ENCODE data around the gene EFNA4. TPM values are rescaled to one million over a fixed set of nuclear protein-coding genes. Genes with fewer than 3 reads are reported as not detected.
"Not testable (repeated sequence)": the region's sequence is repeated elsewhere in the genome, so short reads cannot be mapped to it uniquely, and the experiment has no call there.

Gene EFNA4
- total RNA-seq, 6 experiments from 2014 or later: 3.6 to 5.6 (median 4.8) TPM

DNA sequence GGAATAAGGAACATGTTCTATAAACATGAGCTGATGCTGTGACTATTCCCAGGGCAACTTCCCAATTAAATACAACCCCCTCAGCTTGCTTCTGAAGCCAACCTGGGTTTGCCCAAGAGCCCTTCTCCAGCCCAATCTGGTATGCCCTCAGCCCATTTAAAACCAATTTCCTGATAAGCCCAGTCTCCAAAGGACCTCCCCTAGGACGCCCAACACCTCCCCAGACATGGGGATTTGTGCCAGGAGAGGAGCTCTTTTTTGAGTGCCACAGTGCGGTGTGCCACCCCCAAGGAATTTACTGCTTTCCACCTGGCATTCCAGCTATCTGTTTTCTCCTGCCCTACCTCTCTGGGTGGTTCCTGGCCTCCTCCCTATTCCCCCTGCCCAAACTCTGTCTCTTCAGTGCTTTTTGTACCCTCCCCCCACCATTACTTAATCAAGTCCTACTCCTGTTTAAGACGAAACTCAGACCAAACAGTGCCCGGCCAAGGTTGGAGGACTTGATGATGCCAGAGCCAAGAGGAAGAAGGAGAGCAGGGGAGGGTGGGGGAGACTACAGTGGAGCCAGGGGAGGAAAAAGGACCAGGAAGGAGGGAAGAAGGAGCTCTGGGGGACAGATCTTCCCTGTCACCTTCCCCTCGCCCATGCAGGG lies 52.7 kb downstream of the EFNA4 start:
- Mint-ChIP-seq H3K4me1 (ENCODE audit: low read depth) (no peaks in the 10 kb centered on the region), H3K9me3 (no peaks in the 10 kb centered on the region), H3K36me3 (ENCODE audit: low read depth) (no peaks in the 10 kb centered on the region), H3K27ac (no peak overlapping the region), H3K4me3 (no peak overlapping the region), H3K27me3 (ENCODE audit: insufficient read depth) (peaks cover 46% of the 10 kb centered on the region)
- no peak for DNase-seq
- TF ChIP-seq, protein P1, sequence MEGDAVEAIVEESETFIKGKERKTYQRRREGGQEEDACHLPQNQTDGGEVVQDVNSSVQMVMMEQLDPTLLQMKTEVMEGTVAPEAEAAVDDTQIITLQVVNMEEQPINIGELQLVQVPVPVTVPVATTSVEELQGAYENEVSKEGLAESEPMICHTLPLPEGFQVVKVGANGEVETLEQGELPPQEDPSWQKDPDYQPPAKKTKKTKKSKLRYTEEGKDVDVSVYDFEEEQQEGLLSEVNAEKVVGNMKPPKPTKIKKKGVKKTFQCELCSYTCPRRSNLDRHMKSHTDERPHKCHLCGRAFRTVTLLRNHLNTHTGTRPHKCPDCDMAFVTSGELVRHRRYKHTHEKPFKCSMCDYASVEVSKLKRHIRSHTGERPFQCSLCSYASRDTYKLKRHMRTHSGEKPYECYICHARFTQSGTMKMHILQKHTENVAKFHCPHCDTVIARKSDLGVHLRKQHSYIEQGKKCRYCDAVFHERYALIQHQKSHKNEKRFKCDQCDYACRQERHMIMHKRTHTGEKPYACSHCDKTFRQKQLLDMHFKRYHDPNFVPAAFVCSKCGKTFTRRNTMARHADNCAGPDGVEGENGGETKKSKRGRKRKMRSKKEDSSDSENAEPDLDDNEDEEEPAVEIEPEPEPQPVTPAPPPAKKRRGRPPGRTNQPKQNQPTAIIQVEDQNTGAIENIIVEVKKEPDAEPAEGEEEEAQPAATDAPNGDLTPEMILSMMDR (IDR thresholded peaks at IDR 0.05): no peak

DNA sequence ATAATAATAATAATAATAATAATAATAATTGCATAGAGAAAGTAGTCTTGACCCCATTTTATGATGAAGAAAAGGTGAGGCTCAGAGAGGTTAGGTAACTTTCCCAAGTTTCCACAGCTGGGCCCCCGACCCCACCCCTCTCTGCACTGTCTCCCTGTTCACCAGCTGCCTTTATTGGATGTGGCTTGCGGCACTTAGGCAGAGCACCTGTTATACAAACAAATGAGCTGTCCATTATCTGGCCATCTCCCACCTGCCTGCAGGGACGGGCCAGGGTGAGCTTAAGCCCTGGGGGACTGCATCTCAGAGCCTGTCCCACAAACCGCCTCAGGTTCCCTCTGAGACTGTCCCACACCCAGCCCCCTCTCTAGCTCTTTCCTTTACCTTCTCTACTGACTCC lies 54.1 kb downstream of the EFNA4 start:
- DNase-seq: no peak
- TF ChIP-seq, protein P1 (IDR thresholded peaks at IDR 0.05): no peak
- Mint-ChIP-seq H3K36me3 (ENCODE audit: low read depth) (no peaks in the 10 kb centered on the region), H3K27ac (no peak overlapping the region), H3K9me3 (no peaks in the 10 kb centered on the region), H3K27me3 (ENCODE audit: insufficient read depth) (peaks cover 52% of the 10 kb centered on the region), H3K4me1 (ENCODE audit: low read depth) (no peaks in the 10 kb centered on the region), H3K4me3 (no peak overlapping the region)

DNA sequence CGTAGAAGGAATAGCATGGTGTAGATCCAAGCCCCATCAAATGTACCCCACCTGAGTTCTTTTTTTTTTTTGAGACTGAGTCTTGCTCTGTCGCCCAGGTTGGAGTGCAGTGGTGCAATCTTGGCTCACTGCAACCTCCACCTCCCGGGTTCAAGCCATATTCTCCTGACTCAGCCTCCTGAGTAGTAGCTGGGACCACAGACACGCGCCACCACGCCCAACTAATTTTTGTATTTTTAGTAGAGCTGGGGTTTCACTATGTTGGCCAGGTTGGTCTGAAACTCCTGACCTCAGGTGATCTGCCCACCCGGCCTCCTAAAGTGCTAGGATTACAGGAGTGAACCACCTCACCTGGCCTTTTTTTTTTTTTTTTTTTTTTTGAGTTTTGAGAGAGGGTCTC lies 54.5 kb downstream of the EFNA4 start:
- H3K4me1 Mint-ChIP-seq (ENCODE audit: low read depth); DNase-seq; H3K27ac Mint-ChIP-seq; H3K36me3 Mint-ChIP-seq (ENCODE audit: low read depth); H3K4me3 Mint-ChIP-seq; H3K9me3 Mint-ChIP-seq: not testable (repeated sequence)
- peaks cover 53% of the 10 kb centered on the region for H3K27me3 Mint-ChIP-seq (ENCODE audit: insufficient read depth)

Other genes starting within 250 kb of the EFNA4 start
- gene KCNN3, start 193.5 kb upstream of the EFNA4 start, total RNA-seq (2021; fragmentation: NEBNext Ultra II Directional; extraction: Animal tissue kit (Norgen Biotek cat#: 25700)): not detected
- 10 to 100 TPM; 29.1 to 33.4 (median 32.5) TPM for gene PMVK, start 127.0 kb upstream of the EFNA4 start, total RNA-seq (2021; fragmentation: NEBNext Ultra II Directional; extraction: Animal tissue kit (Norgen Biotek cat#: 25700))
- 10 to 100 TPM; 26.4 to 42.5 (median 28.1) TPM for gene PBXIP1, start 107.6 kb upstream of the EFNA4 start, total RNA-seq (2021; fragmentation: NEBNext Ultra II Directional; extraction: Animal tissue kit (Norgen Biotek cat#: 25700))
- 10 to 100 TPM; 19.9 to 23.7 (median 21.3) TPM for gene PYGO2, start 102.0 kb upstream of the EFNA4 start, total RNA-seq (2021; fragmentation: NEBNext Ultra II Directional; extraction: Animal tissue kit (Norgen Biotek cat#: 25700))
- 100 to 1,000 TPM; 371 to 461 (median 401) TPM for gene SHC1, start 93.0 kb upstream of the EFNA4 start, total RNA-seq (2021; fragmentation: NEBNext Ultra II Directional; extraction: Animal tissue kit (Norgen Biotek cat#: 25700))
- 100 to 1,000 TPM in 3 of 6 experiments, 10 to 100 TPM in 3; 52.7 to 111 (median 98.8) TPM for gene CKS1B, start 89.1 kb upstream of the EFNA4 start, total RNA-seq (2021; fragmentation: NEBNext Ultra II Directional; extraction: Animal tissue kit (Norgen Biotek cat#: 25700))
- 10 to 100 TPM; 25.1 to 35.3 (median 29.6) TPM for gene FLAD1, start 80.4 kb upstream of the EFNA4 start, total RNA-seq (2021; fragmentation: NEBNext Ultra II Directional; extraction: Animal tissue kit (Norgen Biotek cat#: 25700))
- under 1 TPM in 1 of 6 experiments, not detected in 5; 0.46 TPM for gene LENEP, start 70.2 kb upstream of the EFNA4 start, total RNA-seq (2021; fragmentation: NEBNext Ultra II Directional; extraction: Animal tissue kit (Norgen Biotek cat#: 25700))
- 10 to 100 TPM; 31.1 to 37.1 (median 34.1) TPM for gene ZBTB7B, start 60.9 kb upstream of the EFNA4 start, total RNA-seq (2021; fragmentation: NEBNext Ultra II Directional; extraction: Animal tissue kit (Norgen Biotek cat#: 25700))
- under 1 TPM in 2 of 6 experiments, not detected in 4; 0.08 to 0.14 TPM for gene DCST2, start 30.0 kb upstream of the EFNA4 start, total RNA-seq (2021; fragmentation: NEBNext Ultra II Directional; extraction: Animal tissue kit (Norgen Biotek cat#: 25700))
- not detected for gene DCST1, start 29.9 kb upstream of the EFNA4 start, total RNA-seq (2021; fragmentation: NEBNext Ultra II Directional; extraction: Animal tissue kit (Norgen Biotek cat#: 25700))
- 10 to 100 TPM; 51.1 to 66.9 (median 63.7) TPM for gene ADAM15, start 12.4 kb upstream of the EFNA4 start, total RNA-seq (2021; fragmentation: NEBNext Ultra II Directional; extraction: Animal tissue kit (Norgen Biotek cat#: 25700))
- gene EFNA3, start 15.1 kb downstream of the EFNA4 start, total RNA-seq (2021; fragmentation: NEBNext Ultra II Directional; extraction: Animal tissue kit (Norgen Biotek cat#: 25700)): under 1 TPM; 0.25 to 0.87 (median 0.55) TPM
- gene EFNA1, start 64.1 kb downstream of the EFNA4 start, total RNA-seq (2021; fragmentation: NEBNext Ultra II Directional; extraction: Animal tissue kit (Norgen Biotek cat#: 25700)): under 1 TPM in 1 of 6 experiments, not detected in 5; 0.19 TPM
- gene SLC50A1, start 72.1 kb downstream of the EFNA4 start, total RNA-seq (2021; fragmentation: NEBNext Ultra II Directional; extraction: Animal tissue kit (Norgen Biotek cat#: 25700)): 10 to 100 TPM; 23.5 to 36.4 (median 29.5) TPM
- 100 to 1,000 TPM in 1 of 6 experiments, 10 to 100 TPM in 5; 66.2 to 110 (median 86.2) TPM for gene DPM3, start 76.8 kb downstream of the EFNA4 start, total RNA-seq (2021; fragmentation: NEBNext Ultra II Directional; extraction: Animal tissue kit (Norgen Biotek cat#: 25700))
- gene KRTCAP2, start 109.6 kb downstream of the EFNA4 start, total RNA-seq (2021; fragmentation: NEBNext Ultra II Directional; extraction: Animal tissue kit (Norgen Biotek cat#: 25700)): 100 to 1,000 TPM; 231 to 351 (median 285) TPM
- gene TRIM46, start 110.1 kb downstream of the EFNA4 start, total RNA-seq (2021; fragmentation: NEBNext Ultra II Directional; extraction: Animal tissue kit (Norgen Biotek cat#: 25700)): 1 to 10 TPM; 5.1 to 7.1 (median 6.1) TPM
- 10 to 100 TPM; 13.9 to 20.3 (median 16.9) TPM for gene THBS3, start 144.2 kb downstream of the EFNA4 start, total RNA-seq (2021; fragmentation: NEBNext Ultra II Directional; extraction: Animal tissue kit (Norgen Biotek cat#: 25700))
- 10 to 100 TPM; 49.8 to 55.4 (median 51.5) TPM for gene MTX1, start 145.0 kb downstream of the EFNA4 start, total RNA-seq (2021; fragmentation: NEBNext Ultra II Directional; extraction: Animal tissue kit (Norgen Biotek cat#: 25700))
- 10 to 100 TPM; 53.6 to 81.3 (median 58.8) TPM for gene ENTREP3, start 191.7 kb downstream of the EFNA4 start, total RNA-seq (2021; fragmentation: NEBNext Ultra II Directional; extraction: Animal tissue kit (Norgen Biotek cat#: 25700))
- 100 to 1,000 TPM; 125 to 150 (median 135) TPM for gene SCAMP3, start 198.6 kb downstream of the EFNA4 start, total RNA-seq (2021; fragmentation: NEBNext Ultra II Directional; extraction: Animal tissue kit (Norgen Biotek cat#: 25700))
- gene CLK2, start 209.8 kb downstream of the EFNA4 start, total RNA-seq (2021; fragmentation: NEBNext Ultra II Directional; extraction: Animal tissue kit (Norgen Biotek cat#: 25700)): 10 to 100 TPM; 24.8 to 32.8 (median 30.0) TPM
- 1 to 10 TPM; 1.3 to 1.6 (median 1.5) TPM for gene HCN3, start 213.7 kb downstream of the EFNA4 start, total RNA-seq (2021; fragmentation: NEBNext Ultra II Directional; extraction: Animal tissue kit (Norgen Biotek cat#: 25700))
- not detected for gene PKLR, start 237.7 kb downstream of the EFNA4 start, total RNA-seq (2021; fragmentation: NEBNext Ultra II Directional; extraction: Animal tissue kit (Norgen Biotek cat#: 25700))
- 100 to 1,000 TPM; 117 to 147 (median 127) TPM for gene FDPS, start 245.1 kb downstream of the EFNA4 start, total RNA-seq (2021; fragmentation: NEBNext Ultra II Directional; extraction: Animal tissue kit (Norgen Biotek cat#: 25700))